Measurements from ENCODE around the gene CRYM. TPM values are rescaled to one million over a fixed set of nuclear protein-coding genes. Genes with fewer than 3 reads are reported as not detected.

The CRYM gene
- total RNA-seq, 2 donors from 2014 or later, result not detected

- Mint-ChIP-seq H3K27me3 (peaks cover 48 to 56% of the 10 kb centered on the region in 2 donors), H3K27ac (no peak overlapping the region)
Measured at GRCh38 chr16:21223787-21224186, 54.3 kb downstream of the CRYM start.

GRCh38 chr16:21222495-21223337, 55.4 kb downstream of the CRYM start:
- Mint-ChIP-seq H3K4me3 (no peak overlapping the region), H3K27me3 (peaks cover 40 to 45% of the 10 kb centered on the region in 2 donors)

More at GRCh38 chr16:21223787-21224186, 54.3 kb downstream of the CRYM start:
- H3K4me1 Mint-ChIP-seq (ENCODE audit: low read depth in 2 of 2), result no peaks in the 10 kb centered on the region
- H3K9me3 Mint-ChIP-seq, result no peaks in the 10 kb centered on the region
- H3K36me3 Mint-ChIP-seq, result no peaks in the 10 kb centered on the region
- no peak for ATAC-seq
- no peak for DNase-seq (ENCODE audit: low spot score)
- H3K4me3 Mint-ChIP-seq, result no peak overlapping the region

GRCh38 chr16:21219551-21219950, 58.5 kb downstream of the CRYM start:
- Mint-ChIP-seq H3K4me3 (no peak overlapping the region), H3K9me3 (no peaks in the 10 kb centered on the region), H3K27me3 (peaks cover 29 to 35% of the 10 kb centered on the region in 2 donors), H3K4me1 (ENCODE audit: low read depth in 2 of 2) (no peaks in the 10 kb centered on the region), H3K36me3 (no peaks in the 10 kb centered on the region), H3K27ac (no peak overlapping the region)
- DNase-seq (ENCODE audit: low spot score) (no peak), ATAC-seq (no peak)

More at GRCh38 chr16:21222495-21223337, 55.4 kb downstream of the CRYM start:
- no peaks in the 10 kb centered on the region for H3K4me1 Mint-ChIP-seq (ENCODE audit: low read depth in 2 of 2)
- ATAC-seq (no peak), DNase-seq (ENCODE audit: low spot score) (no peak)
- no peaks in the 10 kb centered on the region for H3K9me3 Mint-ChIP-seq
- no peaks in the 10 kb centered on the region for H3K36me3 Mint-ChIP-seq
- no peak overlapping the region for H3K27ac Mint-ChIP-seq

GRCh38 chr16:21218153-21218552, 59.9 kb downstream of the CRYM start:
- Mint-ChIP-seq H3K27ac (no peak overlapping the region), H3K4me3 (no peak overlapping the region), H3K9me3 (no peaks in the 10 kb centered on the region), H3K27me3 (peaks cover 25 to 26% of the 10 kb centered on the region in 2 donors), H3K36me3 (no peaks in the 10 kb centered on the region), H3K4me1 (ENCODE audit: low read depth in 2 of 2) (no peaks in the 10 kb centered on the region)
- ATAC-seq (no peak), DNase-seq (ENCODE audit: low spot score) (no peak)

- no peak for DNase-seq (ENCODE audit: low spot score)
- Mint-ChIP-seq H3K27ac (no peak overlapping the region), H3K4me3 (no peak overlapping the region), H3K36me3 (no peaks in the 10 kb centered on the region), H3K27me3 (peaks cover 18 to 21% of the 10 kb centered on the region in 2 donors), H3K9me3 (no peaks in the 10 kb centered on the region), H3K4me1 (ENCODE audit: low read depth in 2 of 2) (no peaks in the 10 kb centered on the region)
- ATAC-seq, result no peak
Measured at GRCh38 chr16:21217121-21217520, 61.0 kb downstream of the CRYM start.

GRCh38 chr16:21214086-21214485, 64.0 kb downstream of the CRYM start:
- Mint-ChIP-seq H3K9me3 (no peaks in the 10 kb centered on the region), H3K27me3 (peaks cover 12 to 15% of the 10 kb centered on the region in 2 donors), H3K36me3 (no peaks in the 10 kb centered on the region), H3K4me1 (ENCODE audit: low read depth in 2 of 2) (no peaks in the 10 kb centered on the region), H3K27ac (no peak overlapping the region), H3K4me3 (no peak overlapping the region)
- no peak for ATAC-seq
- no peak for DNase-seq (ENCODE audit: low spot score)

- no peaks in the 10 kb centered on the region for H3K9me3 Mint-ChIP-seq
- DNase-seq (ENCODE audit: low spot score) (no peak), ATAC-seq (no peak)
- H3K27ac Mint-ChIP-seq, result no peak within 1 kb of the TSS
- no peaks in the 10 kb centered on the region for H3K36me3 Mint-ChIP-seq
- H3K4me3 Mint-ChIP-seq, result no peak within 1 kb of the TSS
- peaks cover 12 to 18% of the 10 kb centered on the region in 2 donors for H3K27me3 Mint-ChIP-seq
- no peaks in the 10 kb centered on the region for H3K4me1 Mint-ChIP-seq (ENCODE audit: low read depth in 2 of 2)
Measured at GRCh38 chr16:21211486-21211885, 66.6 kb downstream of the CRYM start, which contains the start of gene ZP2. TSS of gene ZP2 (minus strand) at chr16:21211574. CDS start at chr16:21211547, 27 bp downstream.

Other genes starting within 250 kb of the CRYM start
- gene DNAH3, start 127.4 kb downstream of the CRYM start, total RNA-seq, result under 1 TPM in 1 of 2 donors, not detected in 1; 0.03 TPM
- 1 to 10 TPM; 5.2 to 9.4 TPM for gene LDAF1, start 119.6 kb downstream of the CRYM start, total RNA-seq
- gene ZP2, start 66.7 kb downstream of the CRYM start, total RNA-seq, result not detected
- gene ANKS4B, start 44.6 kb downstream of the CRYM start, total RNA-seq, result not detected

Measured in natural killer cell treated with Interleukin-12 subunit alpha and Interleukin-12 subunit beta and Interleukin-15 and Interleukin-18, amount 100 ng/mL, for 72 hours (primary cell).